Retinal pigment epithelial cell (primary cell): ENCODE results near the gene ERVMER34-1.

Experiments used
- DNase-seq: peaks from one replicate; pipeline ENCODE4 v3.0.0-alpha.2; 2010; ENCODE audit warnings: low read depth
- H3K4me3 ChIP-seq: 2 replicates; pipeline ENCODE4 v1.5.1; 2011; ENCODE audit warnings: mild to moderate bottlenecking, low read length, control low read depth, moderate library complexity
- CTCF ChIP-seq: conservative IDR thresholded peaks from 2 replicates; pipeline ENCODE4 v1.5.1; 2011; ENCODE audit warnings: low read depth, low read length, control low read depth, inconsistent platforms

Gene ERVMER34-1

GRCh38 chr4:52780617-52781354 lies 29.6 kb upstream of the ERVMER34-1 start:
- no peak overlapping the region for H3K4me3 ChIP-seq
- DNase-seq, result no peak
- no peak for TF ChIP-seq CTCF

GRCh38 chr4:52780206-52780605 lies 29.0 kb upstream of the ERVMER34-1 start:
- H3K4me3 ChIP-seq, result no peak overlapping the region
- DNase-seq, result no peak
- no peak for TF ChIP-seq CTCF

GRCh38 chr4:52760256-52760655 lies 9.0 kb upstream of the ERVMER34-1 start:
- TF ChIP-seq CTCF, result no peak
- no peak for DNase-seq
- no peak overlapping the region for H3K4me3 ChIP-seq

- no peak for DNase-seq
- no peak for TF ChIP-seq CTCF
Observed at GRCh38 chr4:52755426-52755825, 4.2 kb upstream of the ERVMER34-1 start.

GRCh38 chr4:52752936-52753335 lies 1.7 kb upstream of the ERVMER34-1 start:
- TF ChIP-seq CTCF, result no peak
- no peak for DNase-seq
- no peak overlapping the region for H3K4me3 ChIP-seq

More at GRCh38 chr4:52755426-52755825, 4.2 kb upstream of the ERVMER34-1 start:
- H3K4me3 ChIP-seq, result no peak overlapping the region

- no peak for TF ChIP-seq CTCF
- H3K4me3 ChIP-seq, result peak overlapping the region; percentile 54
- DNase-seq, result peak; percentile 14
Observed at GRCh38 chr4:52751487-52751911, 274 bp upstream of the ERVMER34-1 start.

- no peak overlapping the region for H3K4me3 ChIP-seq
- TF ChIP-seq CTCF, result no peak
- no peak for DNase-seq
Observed at GRCh38 chr4:52750213-52750612, 1.0 kb downstream of the ERVMER34-1 start.
